Heart left ventricle (tissue), 16 donors: ENCODE measurements around the gene USP6NL. TPM values are rescaled to one million over a fixed set of nuclear protein-coding genes. Genes with fewer than 3 reads are reported as not detected.

Source experiments
- ATAC-seq, 4 donors: fragments of 200-7000 bp; cut with Tn5 transposase; one replicate each; pipeline ENCODE4 v1.9.1; 2020 to 2022; ENCODE audit warnings: moderate library complexity in 4 of 4, mild to moderate bottlenecking in 3 of 4, moderate number of reproducible peaks in 1 of 4
- DNase-seq, 5 donors: peaks; one replicate each; pipeline ENCODE4 v3.0.0-alpha.2; 2020
- H3K27ac ChIP-seq, 12 donors: fragments of 200-600 bp; sonication (generic) in 4 of 12; one replicate each; pipeline versions ENCODE4 v1.5.0 to v1.8.0; 2016 to 2022; ENCODE audit warnings: mild to moderate bottlenecking in 2 of 12
- H3K27me3 ChIP-seq, 9 donors: fragments of 200-600 bp; sonication (generic) in 2 of 9; one replicate each; pipeline versions ENCODE4 v1.5.1 to v1.8.0; 2016 to 2022; ENCODE audit warnings: mild to moderate bottlenecking in 3 of 9
- H3K36me3 ChIP-seq, 9 donors: fragments of 200-600 bp; sonication (generic) in 2 of 9; one replicate each; pipeline versions ENCODE4 v1.5.0 to v1.8.0; 2018 to 2022; ENCODE audit warnings: mild to moderate bottlenecking in 2 of 9
- H3K4me1 ChIP-seq, 12 donors: fragments of 200-600 bp; sonication (generic) in 4 of 12; one replicate each; pipeline versions ENCODE4 v1.5.0 to v1.8.0; 2016 to 2022; ENCODE audit warnings: mild to moderate bottlenecking in 3 of 12
- H3K4me3 ChIP-seq, 12 donors: fragments of 200-600 bp; sonication (generic) in 4 of 12; one replicate each; pipeline versions ENCODE4 v1.5.0 to v1.8.0; 2017 to 2022; ENCODE audit warnings: mild to moderate bottlenecking in 9 of 12, moderate library complexity in 4 of 12
- H3K9me3 ChIP-seq, 12 donors: fragments of 200-600 bp; sonication (generic) in 4 of 12; one replicate each; pipeline versions ENCODE4 v1.5.0 to v1.8.0; 2016 to 2022; ENCODE audit warnings: mild to moderate bottlenecking in 1 of 12
- CTCF ChIP-seq, 12 donors: fragments of 200-600 bp; sonication (generic) in 4 of 12; IDR thresholded peaks; one replicate each; pipeline versions ENCODE4 v1.5.0 to v1.8.0; 2018 to 2022; ENCODE audit warnings: antibody characterized with exemption in 12 of 12, mild to moderate bottlenecking in 5 of 12
- POLR2A ChIP-seq, 2 donors: fragments of 450-650 bp; IDR thresholded peaks; one replicate each; pipeline ENCODE4 v1.6.1; 2017; ENCODE audit warnings: antibody characterized with exemption in 2 of 2, mild to moderate bottlenecking in 2 of 2, moderate library complexity in 2 of 2
- WGBS, 4 donors: extraction: QIAGEN DNeasy Blood & Tissue Kit in 2 of 4; methylation state at CpG; one replicate each; pipeline versions ENCODE4 v1.1.5 to v1.1.7; 2013 to 2018; 5-methylcytosine and 5-hydroxymethylcytosine counted together
- intact Hi-C, 10 donors: fragments of 100-400 bp; cut with DNase I; formaldehyde crosslinking; loops; one replicate each; pipeline versions ENCODE4 v1.11.1 to v1.14.2; 2022
- polyA plus RNA-seq, 2 donors: library from polyadenylated mRNA; stranded (reverse); fragments of 200-250 nt; gene quantifications; one replicate each; pipeline ENCODE4 v1.2.3, GENCODE V29; 2013
- total RNA-seq, 9 donors: library from RNA; depleted of rRNA in 2 of 9; stranded (reverse); fragments of >200 nt in 2 of 9; fragmentation: NEBNext Ultra II Directional in 3 of 9; extraction: Animal tissue kit (Norgen Biotek cat#: 25700) in 3 of 9; gene quantifications; one replicate each; pipeline versions ENCODE4 v1.1.0 to v1.2.4, GENCODE V29; 2016 to 2023
- donor health status: ischemic (EF 13 %, LVEDD 7.1; RV severe dilation, severe dysfunction).
- donor health status: healthy with polysubstance abuse.
- donor health status: DM: no; HTN: yes; CAD: no.
- donor health status: DM: no; HTN: no; CAD: no.
- donor health status: ischemic (EF 25% LVEDD 6.9; RV normal size, moderate dysfunction).
- donor health status: ischemic (EF 25% LVEDD 5.7; RV mildly dilated, moderate dysfunction).
- donor health status: healthy.
- donor health status: DM: yes; HTN: yes; CAD: no.
- donor health status: ischemic (EF 35%, LVEDD 5.7; RV mildly dilated, moderate dysfunction).
- donor health status: nonischemic (EF 11% LVEDD 7.7; RV severe dilation, severe dysfunction).
- donor health status: DM: yes; HTN: yes; CAD: no.
- donor health status: PGD.
- donor health status: ischemic (EF 29% LVEDD 5.4; RV normal size, mild dysfunction).
- donor health status: nonischemic (EF 23%, LVEDD 6.1; RV moderate dilation, normal function).

The USP6NL gene
- total and polyA plus RNA-seq, 11 donors = 1.3 to 12.2 (median 9.6) TPM

DNA sequence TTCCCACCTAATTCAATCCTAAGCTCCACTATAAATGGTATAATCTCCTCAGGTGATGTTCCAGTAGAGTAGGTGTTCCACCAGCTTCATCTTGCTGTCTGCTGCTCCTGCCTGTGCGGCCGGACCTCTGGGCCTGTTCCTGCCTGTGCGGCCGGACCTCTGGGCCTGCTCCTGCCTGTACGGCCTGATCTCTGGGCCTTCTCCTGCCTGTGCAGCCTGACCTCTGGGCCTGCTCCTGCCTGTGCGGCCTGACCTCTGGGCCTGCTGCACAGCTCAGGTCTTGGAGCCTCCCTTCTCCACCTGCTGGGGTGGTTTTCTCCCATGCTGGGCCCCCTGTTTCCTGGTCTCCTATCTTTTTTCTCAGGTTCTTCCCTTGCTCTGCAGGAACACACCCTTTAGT lies 117.8 kb downstream of the USP6NL start:
- 94 to 100% (median 98%) methylated on average over 6 of the region's 6 CpGs for WGBS, 4 donors
- H3K9me3 ChIP-seq = no peaks in the 10 kb centered on the region
- H3K27me3 ChIP-seq = no peaks in the 10 kb centered on the region
- no peak overlapping the region for H3K4me3 ChIP-seq
- peaks cover 0 to 53% (median 27%) of the 10 kb centered on the region in 9 donors for H3K36me3 ChIP-seq
- peaks cover 0 to 3% (median 0%) of the 10 kb centered on the region in 12 donors for H3K4me1 ChIP-seq
- no peak for DNase-seq
- H3K27ac ChIP-seq = no peak overlapping the region
- ATAC-seq = no peak
- intact Hi-C loops = no loop called here
- no peak for TF ChIP-seq POLR2A (IDR thresholded peaks at IDR 0.05)
- TF ChIP-seq CTCF (IDR thresholded peaks at IDR 0.05) = no peak

GRCh38 chr10:11491087-11491486 lies 120.4 kb downstream of the USP6NL start:
- Histone ChIP-seq H3K4me3 (no peak overlapping the region), H3K4me1 (peaks cover 0 to 3% (median 0%) of the 10 kb centered on the region in 12 donors), H3K9me3 (no peaks in the 10 kb centered on the region), H3K27ac (no peak overlapping the region), H3K27me3 (no peaks in the 10 kb centered on the region), H3K36me3 (peaks cover 0 to 61% (median 27%) of the 10 kb centered on the region in 9 donors)
- no peak for ATAC-seq
- TF ChIP-seq POLR2A (IDR thresholded peaks at IDR 0.05) = no peak
- TF ChIP-seq CTCF (IDR thresholded peaks at IDR 0.05) = no peak
- DNase-seq = no peak
- 86 to 95% (median 95%) methylated on average over 2 of the region's 2 CpGs for WGBS, 4 donors
- intact Hi-C loops = no loop called here

- Histone ChIP-seq H3K27me3 (no peaks in the 10 kb centered on the region), H3K9me3 (no peaks in the 10 kb centered on the region), H3K36me3 (peaks cover 0 to 74% (median 30%) of the 10 kb centered on the region in 9 donors), H3K4me1 (peaks cover 0 to 3% (median 0%) of the 10 kb centered on the region in 12 donors), H3K27ac (no peak overlapping the region), H3K4me3 (no peak overlapping the region)
- ATAC-seq (no peak), DNase-seq (no peak)
- 87 to 96% (median 91%) methylated on average over 2 of the region's 2 CpGs for WGBS, 4 donors
- intact Hi-C loops = no loop called here
- no peak for TF ChIP-seq POLR2A (IDR thresholded peaks at IDR 0.05)
- TF ChIP-seq CTCF (IDR thresholded peaks at IDR 0.05) = no peak
These were observed 121.9 kb downstream of the USP6NL start for GRCh38 chr10:11489591-11489990.

- no peak overlapping the region for H3K4me3 ChIP-seq
- DNase-seq = no peak
- TF ChIP-seq CTCF (IDR thresholded peaks at IDR 0.05) (no peak), POLR2A (IDR thresholded peaks at IDR 0.05) (no peak)
- no peaks in the 10 kb centered on the region for H3K27me3 ChIP-seq
- H3K27ac ChIP-seq = no peak overlapping the region
- peaks cover 0 to 8% (median 0%) of the 10 kb centered on the region in 12 donors for H3K4me1 ChIP-seq
- no peaks in the 10 kb centered on the region for H3K9me3 ChIP-seq
- WGBS, 4 donors = 96 to 98% (median 97%) methylated on average over 4 of the region's 4 CpGs
- ATAC-seq = no peak
- H3K36me3 ChIP-seq = peaks cover 0 to 74% (median 30%) of the 10 kb centered on the region in 9 donors
- intact Hi-C loops = no loop called here
These were observed 123.3 kb downstream of the USP6NL start for GRCh38 chr10:11488126-11488525.
